Measurements from ENCODE around the gene CYTH1.

CYTH1 gene

GRCh38 chr17:78665387-78665951 lies 116.6 kb downstream of the CYTH1 start:
- DNase-seq (ENCODE audit: low read depth) = no peak
- TF ChIP-seq CTCF (IDR thresholded peaks at IDR 0.05; ENCODE audit: low read length, missing control alignments) = no peak
- H3K4me3 ChIP-seq (replicated peaks; ENCODE audit: low read depth, low read length) = no peak overlapping the region

- H3K4me3 ChIP-seq (replicated peaks; ENCODE audit: low read depth, low read length) = no peak overlapping the region
- TF ChIP-seq CTCF (IDR thresholded peaks at IDR 0.05; ENCODE audit: low read length, missing control alignments) = no peak
- peak; percentile 42 for DNase-seq (ENCODE audit: low read depth)
These were observed 117.3 kb downstream of the CYTH1 start for GRCh38 chr17:78664476-78665386.

GRCh38 chr17:78661093-78661770 lies 120.8 kb downstream of the CYTH1 start:
- no peak for TF ChIP-seq CTCF (IDR thresholded peaks at IDR 0.05; ENCODE audit: low read length, missing control alignments)
- H3K4me3 ChIP-seq (replicated peaks; ENCODE audit: low read depth, low read length) = no peak overlapping the region
- DNase-seq (ENCODE audit: low read depth) = no peak

GRCh38 chr17:78659546-78659945 lies 122.5 kb downstream of the CYTH1 start:
- no peak for TF ChIP-seq CTCF (IDR thresholded peaks at IDR 0.05; ENCODE audit: low read length, missing control alignments)
- DNase-seq (ENCODE audit: low read depth) = no peak
- no peak overlapping the region for H3K4me3 ChIP-seq (replicated peaks; ENCODE audit: low read depth, low read length)

GRCh38 chr17:78658281-78658785 lies 123.7 kb downstream of the CYTH1 start:
- no peak for TF ChIP-seq CTCF (IDR thresholded peaks at IDR 0.05; ENCODE audit: low read length, missing control alignments)
- DNase-seq (ENCODE audit: low read depth) = no peak

GRCh38 chr17:78655251-78655940 lies 126.7 kb downstream of the CYTH1 start:
- no peak for TF ChIP-seq CTCF (IDR thresholded peaks at IDR 0.05; ENCODE audit: low read length, missing control alignments)
- H3K4me3 ChIP-seq (replicated peaks; ENCODE audit: low read depth, low read length) = no peak overlapping the region
- no peak for DNase-seq (ENCODE audit: low read depth)

More at GRCh38 chr17:78658281-78658785, 123.7 kb downstream of the CYTH1 start:
- no peak overlapping the region for H3K4me3 ChIP-seq (replicated peaks; ENCODE audit: low read depth, low read length)

Measured in fibroblast of pulmonary artery (primary cell).